HCT116 (cell line): ENCODE data around the gene ADGRG6. TPM values are rescaled to one million over a fixed set of nuclear protein-coding genes. Genes with fewer than 3 reads are reported as not detected.
A peak's percentile ranks its signal among the peaks of the same experiment; 100 is the strongest.

Experiments used
- ATAC-seq: fragments of 200-7000 bp; cut with Tn5 transposase; 2 replicates; pipeline ENCODE4 v1.9.1; 2020; ENCODE audit warnings: mild to moderate bottlenecking, moderate library complexity
- Bru-seq: library from RNA; stranded (reverse); fragments of 400-500 nt; gene quantifications from one replicate; lab custom pipeline; 2021; lab: Mats Ljungman, UMichigan
- BruChase-seq, 2 experiments: library from RNA; stranded (reverse); fragments of 400-500 nt; gene quantifications; one replicate each; lab custom pipeline; 2021; lab: Mats Ljungman, UMichigan
- BruUV-seq: library from RNA; stranded (reverse); fragments of 400-500 nt; replicated peaks from 2 replicates; lab custom pipeline; 2021; lab: Mats Ljungman, UMichigan
- CTCF ChIA-PET: fragments of 300-600 bp; sonication (Branson Sonifier 250); formaldehyde crosslinking; loops from one replicate; lab custom pipeline; 2021; ENCODE audit warnings: antibody characterized with exemption; lab: Charles Lee
- POLR2A ChIA-PET: fragments of 300-600, 350-600 bp; sonication (Branson Sonifier 250); formaldehyde crosslinking; loops from one replicate; lab custom pipeline; 2021; ENCODE audit warnings: antibody characterized with exemption; lab: Charles Lee
- RAD21 ChIA-PET, 2 experiments: fragments of 300-600 bp; sonication (Branson Sonifier 250); formaldehyde crosslinking; loops; one replicate each; lab custom pipeline; 2023; ENCODE audit warnings: low total read pairs in 2 of 2; ENCODE audit not compliant: uncharacterized antibody in 2 of 2, unreplicated experiment in 2 of 2, low non-redundant PET in 1 of 2; lab: Charles Lee
- DNase-seq: peaks from one replicate; pipeline ENCODE4 v3.0.0-alpha.2; 2010; ENCODE audit warnings: low read depth, low spot score
- H2AFZ ChIP-seq: fragments of 200-600 bp; shearing (Covaris generic), sonication (generic); 2 replicates; pipeline ENCODE4 v1.6.1; 2017; ENCODE audit warnings: low read depth, mixed run types, mixed read lengths, antibody characterized with exemption, low read length; ENCODE audit not compliant: poor library complexity, severe bottlenecking
- H3K27ac ChIP-seq: 2 replicates; pipeline ENCODE4 v1.5.1; 2012; ENCODE audit warnings: low read depth, low read length
- H3K27me3 ChIP-seq: fragments of 200-600 bp; sonication (generic); 2 replicates; pipeline ENCODE4 v1.6.1; 2016; ENCODE audit warnings: mixed run types, low read length, mixed read lengths; ENCODE audit not compliant: insufficient read depth
- H3K36me3 ChIP-seq, 2 experiments: fragments of 200-500 bp in 1 of 2; fragments of 200-600 bp in 1 of 2; sonication (Bioruptor generic) in 1 of 2; sonication (generic) in 1 of 2; 2 replicates each; pipeline versions ENCODE4 v1.5.1 to v1.6.1; 2014 to 2016; ENCODE audit warnings: low read length in 2 of 2, inconsistent platforms in 1 of 2, mixed read lengths in 1 of 2, mixed run types in 1 of 2; ENCODE audit not compliant: insufficient read depth in 2 of 2, control insufficient read depth in 1 of 2
- H3K4me1 ChIP-seq, 2 experiments: fragments of 200-600 bp in 1 of 2; sonication (generic) in 1 of 2; 2 replicates each; pipeline versions ENCODE4 v1.5.1 to v1.6.1; 2012 to 2017; ENCODE audit warnings: low read length in 2 of 2, inconsistent platforms in 1 of 2, mild to moderate bottlenecking in 1 of 2, mixed read lengths in 1 of 2, mixed run types in 1 of 2, moderate library complexity in 1 of 2; ENCODE audit not compliant: insufficient read depth in 2 of 2, control insufficient read depth in 1 of 2
- H3K4me2 ChIP-seq: fragments of 200-600 bp; sonication (generic); 2 replicates; pipeline ENCODE4 v1.6.1; 2017; ENCODE audit warnings: mixed run types, low read length, mixed read lengths
- H3K4me3 ChIP-seq, 2 experiments: fragments of 200-600 bp in 1 of 2; sonication (generic) in 1 of 2; replicated peaks in 1 of 2; 2 replicates each; pipeline ENCODE4 v1.5.1; 2011 to 2016; ENCODE audit warnings: low read length in 2 of 2, control low read depth in 1 of 2, low read depth in 1 of 2, mild to moderate bottlenecking in 1 of 2, mixed read lengths in 1 of 2, mixed run types in 1 of 2
- H3K79me2 ChIP-seq: fragments of 200-600 bp; sonication (generic); 2 replicates; pipeline ENCODE4 v1.6.1; 2017; ENCODE audit warnings: mild to moderate bottlenecking, mixed run types, low read length, moderate library complexity, mixed read lengths; ENCODE audit not compliant: insufficient read depth
- H3K9ac ChIP-seq: fragments of 200-600 bp; sonication (generic); 2 replicates; pipeline ENCODE4 v1.6.1; 2016; ENCODE audit warnings: low read length, mixed read lengths
- H3K9me2 ChIP-seq: fragments of 200-600 bp; sonication (generic), shearing (Covaris generic); 2 replicates; pipeline ENCODE4 v1.6.1; 2017; ENCODE audit warnings: mixed run types, mild to moderate bottlenecking, moderate library complexity; ENCODE audit not compliant: insufficient read depth
- H3K9me3 ChIP-seq, 2 experiments: fragments of 200-500 bp in 1 of 2; fragments of 200-600 bp in 1 of 2; sonication (Bioruptor generic) in 1 of 2; sonication (generic) in 1 of 2; 2 replicates each; pipeline ENCODE4 v1.6.1; 2014 to 2017; ENCODE audit warnings: low read length in 2 of 2, mixed read lengths in 2 of 2, inconsistent platforms in 1 of 2, low read depth in 1 of 2, mild to moderate bottlenecking in 1 of 2, mixed run types in 1 of 2, moderate library complexity in 1 of 2; ENCODE audit not compliant: control insufficient read depth in 1 of 2, insufficient read depth in 1 of 2
- H4K20me1 ChIP-seq: fragments of 200-600 bp; sonication (generic), shearing (Covaris generic); 2 replicates; pipeline ENCODE4 v1.6.1; 2017; ENCODE audit warnings: mixed run types, mild to moderate bottlenecking, moderate library complexity; ENCODE audit not compliant: insufficient read depth
- CBX3 ChIP-seq: IDR thresholded peaks from 2 replicates; pipeline ENCODE4 v1.6.1; 2012; ENCODE audit warnings: low read depth
- CEBPB ChIP-seq: IDR thresholded peaks from 2 replicates; pipeline ENCODE4 v1.6.1; 2012; ENCODE audit warnings: low read depth
- EGR1 ChIP-seq: IDR thresholded peaks from 2 replicates; pipeline ENCODE4 v1.6.1; 2012; ENCODE audit warnings: low read depth
- ELF1 ChIP-seq: IDR thresholded peaks from 2 replicates; pipeline ENCODE4 v1.6.1; 2012; ENCODE audit warnings: low read depth, borderline replicate concordance
- EZH2 ChIP-seq: fragments of 200-600 bp; sonication (generic); IDR thresholded peaks from 2 replicates; pipeline ENCODE4 v1.6.1; 2017; ENCODE audit warnings: antibody characterized with exemption, mixed run types
- FOSL1 ChIP-seq: IDR thresholded peaks from 2 replicates; pipeline ENCODE4 v1.6.1; 2012; ENCODE audit warnings: low read depth
- MAX ChIP-seq: IDR thresholded peaks from 2 replicates; pipeline ENCODE4 v1.6.1; 2012
- POLR2A ChIP-seq: IDR thresholded peaks from 2 replicates; pipeline ENCODE4 v1.7.0; 2011; ENCODE audit warnings: borderline replicate concordance; ENCODE audit not compliant: insufficient read depth, insufficient read length; ENCODE audit errors: extremely low read depth
- POLR2AphosphoS5 ChIP-seq: IDR thresholded peaks from 2 replicates; pipeline ENCODE4 v1.6.1; 2011; ENCODE audit warnings: mild to moderate bottlenecking, low read depth, low read length, moderate library complexity
- RAD21 ChIP-seq: IDR thresholded peaks from 2 replicates; pipeline ENCODE4 v1.6.1; 2012; ENCODE audit warnings: low read depth, mild to moderate bottlenecking
- REST ChIP-seq: IDR thresholded peaks from 2 replicates; pipeline ENCODE4 v1.6.1; 2012; ENCODE audit warnings: low read depth
- SIN3A ChIP-seq: IDR thresholded peaks from 2 replicates; pipeline ENCODE4 v1.6.1; 2012; ENCODE audit warnings: low read depth
- SRF ChIP-seq: IDR thresholded peaks from 2 replicates; pipeline ENCODE4 v1.6.1; 2012; ENCODE audit warnings: low read depth
- YY1 ChIP-seq: IDR thresholded peaks from 2 replicates; pipeline ENCODE4 v1.6.1; 2011; ENCODE audit warnings: low read length, low read depth, moderate library complexity, mild to moderate bottlenecking; ENCODE audit not compliant: insufficient replicate concordance; ENCODE audit errors: extremely low read depth
- ZBTB33 ChIP-seq: IDR thresholded peaks from 2 replicates; pipeline ENCODE4 v1.6.1; 2011; ENCODE audit warnings: mild to moderate bottlenecking, low read length, moderate library complexity; ENCODE audit not compliant: insufficient replicate concordance; ENCODE audit errors: extremely low read depth
- ZFX ChIP-seq: fragments of 450-650 bp; IDR thresholded peaks from 2 replicates; pipeline ENCODE4 v1.6.1; 2017
- intact Hi-C: fragments of 100-400 bp; cut with micrococcal nuclease; formaldehyde crosslinking; loops from 2 replicates; pipeline ENCODE4 v1.10.0; 2022
- long read RNA-seq: library from polyadenylated mRNA; unstranded; transcript quantifications from one replicate; pipeline ENCODE4 v2.0.0, GENCODE V29; 2021; ENCODE audit not compliant: unreplicated experiment
- polyA plus RNA-seq: library from polyadenylated mRNA; unstranded; fragments of >200 nt; gene quantifications from 2 replicates; pipeline ENCODE4 v1.2.1, GENCODE V29; 2012; ENCODE audit warnings: missing spikeins
- total RNA-seq: library from RNA; stranded (reverse); gene quantifications from one replicate; pipeline ENCODE4 v1.2.1, GENCODE V29; 2021; ENCODE audit not compliant: unreplicated experiment
- TF ChIP-seq, protein P1 (sequence below), 3 experiments: fragments of 200-600 bp in 1 of 3; sonication (generic) in 1 of 3; IDR thresholded peaks in 2 of 3; conservative IDR thresholded peaks in 1 of 3; 2 replicates each; pipeline ENCODE4 v1.5.1; 2012 to 2017; ENCODE audit warnings: low read depth in 2 of 3, low read length in 2 of 3, antibody characterized with exemption in 1 of 3, borderline replicate concordance in 1 of 3, control low read depth in 1 of 3, mild to moderate bottlenecking in 1 of 3, mixed read lengths in 1 of 3, mixed run types in 1 of 3, moderate library complexity in 1 of 3; ENCODE audit not compliant: insufficient read depth in 1 of 3

Gene ADGRG6
- total RNA-seq: 67.9 TPM
- polyA plus RNA-seq: 11.8 and 16.8 TPM in 2 replicates
- percentile 92 among the genes with signal in this experiment for Bru-seq, nascent RNA
- BruChase-seq, experiment 1, labeled RNA remaining after a 6-hour chase: percentile 84 among the genes with signal in this experiment
- BruChase-seq, experiment 2, labeled RNA remaining after a 2-hour chase: percentile 84 among the genes with signal in this experiment
- long read RNA-seq, full-length matches to known transcripts: 25 of 67 reads
- long read RNA-seq, partial matches to known transcripts: 25 of 67 reads
- long read RNA-seq, other reads (novel, unspliced or antisense): 17 of 67 reads

- Histone ChIP-seq H3K4me2 (peak within 1 kb of the TSS; percentile 90), H3K4me3 (peak within 1 kb of the TSS; percentile 66 to 74), H3K9ac (peak within 1 kb of the TSS; percentile 84), H2AFZ (peak within 1 kb of the TSS; percentile 5), H4K20me1 (no peaks in the 10 kb centered on the region), H3K79me2 (peaks cover 50% of the 10 kb centered on the region), H3K36me3 (no peaks in the 10 kb centered on the region), H3K27ac (peak within 1 kb of the TSS; percentile 88), H3K4me1 (peaks cover 18 to 46% of the 10 kb centered on the region in 2 experiments), H3K9me3 (no peaks in the 10 kb centered on the region), H3K27me3 (no peaks in the 10 kb centered on the region), H3K9me2 (no peaks in the 10 kb centered on the region)
- TF ChIP-seq SRF: no peak
- peak; percentile 75 for TF ChIP-seq MAX
- peak; percentile 18; the same call in 1 of the 2 replicates for TF ChIP-seq SIN3A
- no peak for TF ChIP-seq CEBPB
- TF ChIP-seq YY1: peak; percentile 59
- TF ChIP-seq RAD21: peak; percentile 47
- peak; percentile 64 for TF ChIP-seq POLR2AphosphoS5
- TF ChIP-seq EZH2: no peak
- TF ChIP-seq CBX3: peak; percentile 40; the same call in 1 of the 2 replicates
- TF ChIP-seq ZFX: peak; percentile 62
- TF ChIP-seq FOSL1: no peak
- peak; percentile 91 for TF ChIP-seq EGR1
- no peak for TF ChIP-seq ELF1
- no peak for TF ChIP-seq REST
- TF ChIP-seq POLR2A: peak; percentile 34
- TF ChIP-seq ZBTB33: peak; percentile 18
- TF ChIP-seq, protein P1, sequence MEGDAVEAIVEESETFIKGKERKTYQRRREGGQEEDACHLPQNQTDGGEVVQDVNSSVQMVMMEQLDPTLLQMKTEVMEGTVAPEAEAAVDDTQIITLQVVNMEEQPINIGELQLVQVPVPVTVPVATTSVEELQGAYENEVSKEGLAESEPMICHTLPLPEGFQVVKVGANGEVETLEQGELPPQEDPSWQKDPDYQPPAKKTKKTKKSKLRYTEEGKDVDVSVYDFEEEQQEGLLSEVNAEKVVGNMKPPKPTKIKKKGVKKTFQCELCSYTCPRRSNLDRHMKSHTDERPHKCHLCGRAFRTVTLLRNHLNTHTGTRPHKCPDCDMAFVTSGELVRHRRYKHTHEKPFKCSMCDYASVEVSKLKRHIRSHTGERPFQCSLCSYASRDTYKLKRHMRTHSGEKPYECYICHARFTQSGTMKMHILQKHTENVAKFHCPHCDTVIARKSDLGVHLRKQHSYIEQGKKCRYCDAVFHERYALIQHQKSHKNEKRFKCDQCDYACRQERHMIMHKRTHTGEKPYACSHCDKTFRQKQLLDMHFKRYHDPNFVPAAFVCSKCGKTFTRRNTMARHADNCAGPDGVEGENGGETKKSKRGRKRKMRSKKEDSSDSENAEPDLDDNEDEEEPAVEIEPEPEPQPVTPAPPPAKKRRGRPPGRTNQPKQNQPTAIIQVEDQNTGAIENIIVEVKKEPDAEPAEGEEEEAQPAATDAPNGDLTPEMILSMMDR (IDR thresholded peaks at IDR 0.05 in 2 of 3, conservative IDR thresholded peaks at IDR 0.05 in 1 of 3; ENCODE audit: borderline replicate concordance in 1 of 3, insufficient read depth in 1 of 3, low read depth in 2 of 3, low read length in 2 of 3): peak in 2 of 3 experiments; percentile 26 to 38; a peak in 3 of 6 replicates
- POLR2A ChIA-PET: no interaction called here
- RAD21 ChIA-PET: no interaction called here
- ATAC-seq: peak; percentile 84
- CTCF ChIA-PET: interaction anchor here (1.2 kb wide), 1 partner anchor 146 kb away, joined by 4 read pairs; no protein-coding TSS in a partner anchor
- intact Hi-C loops: loop anchor here (1.0 kb wide), 1 partner anchor 73 kb away; no protein-coding TSS in a partner anchor
- DNase-seq: peak; percentile 57
- BruUV-seq: no TSS peak
Measured at GRCh38 chr6:142301651-142302391, at the start of gene ADGRG6. TSS of gene ADGRG6 (plus strand) at chr6:142302007. CDS start at chr6:142302330, 323 bp downstream.
